Neural cell (in vitro differentiated cells): ENCODE measurements around the gene ZBTB21. TPM values are rescaled to one million over a fixed set of nuclear protein-coding genes. Genes with fewer than 3 reads are reported as not detected.

Source experiments
- H2AFZ ChIP-seq: fragments of 200-600, 300-800 bp; sonication (generic), shearing (Covaris generic); 2 replicates; pipeline ENCODE4 v1.6.0; 2014; ENCODE audit warnings: low read depth, mild to moderate bottlenecking, antibody characterized with exemption, low read length, moderate library complexity
- H3F3A ChIP-seq: fragments of 200-600 bp; shearing (Covaris generic); 2 replicates; pipeline ENCODE4 v1.6.1; 2016; ENCODE audit warnings: mild to moderate bottlenecking, moderate library complexity, mixed read lengths, antibody characterized with exemption, low read length; ENCODE audit not compliant: insufficient read depth, poor library complexity, severe bottlenecking
- H3K27ac ChIP-seq: fragments of 200-600, 300-800 bp; sonication (generic), shearing (Covaris generic); 2 replicates; pipeline ENCODE4 v1.5.1; 2014; ENCODE audit warnings: mild to moderate bottlenecking, low read length, moderate library complexity
- H3K27me3 ChIP-seq: fragments of 300-800, 200-600 bp; sonication (generic), shearing (Covaris generic); 2 replicates; pipeline ENCODE4 v1.6.0; 2014; ENCODE audit warnings: mild to moderate bottlenecking, low read depth, low read length, moderate library complexity; ENCODE audit not compliant: insufficient read depth
- H3K36me3 ChIP-seq: fragments of 300-800, 200-600 bp; sonication (generic), shearing (Covaris generic); 2 replicates; pipeline ENCODE4 v1.5.1; 2014; ENCODE audit warnings: mild to moderate bottlenecking, antibody characterized with exemption, low read length, moderate library complexity; ENCODE audit not compliant: insufficient read depth
- H3K4me2 ChIP-seq: fragments of 300-800, 200-600 bp; sonication (generic), shearing (Covaris generic); 2 replicates; pipeline ENCODE4 v1.6.0; 2014; ENCODE audit warnings: mild to moderate bottlenecking, low read length
- H3K4me3 ChIP-seq: fragments of 300-800, 200-600 bp; sonication (generic), shearing (Covaris generic); 2 replicates; pipeline ENCODE4 v1.5.1; 2014; ENCODE audit warnings: mild to moderate bottlenecking, low read length, moderate library complexity
- H3K79me2 ChIP-seq: fragments of 200-600 bp; shearing (Covaris generic); replicated peaks from 2 replicates; pipeline ENCODE4 v1.6.0; 2014; ENCODE audit warnings: mild to moderate bottlenecking, low read length, moderate library complexity; ENCODE audit not compliant: insufficient read depth
- H3K9ac ChIP-seq: fragments of 300-800, 200-600 bp; sonication (generic), shearing (Covaris generic); 2 replicates; pipeline ENCODE4 v1.6.1; 2016; ENCODE audit warnings: mild to moderate bottlenecking, low read length, mixed read lengths
- H3K9me2 ChIP-seq: fragments of 200-600 bp; shearing (Covaris generic); 2 replicates; pipeline ENCODE4 v1.6.1; 2016; ENCODE audit warnings: mild to moderate bottlenecking, low read length, mixed read lengths; ENCODE audit not compliant: insufficient read depth
- H3K9me3 ChIP-seq: fragments of 200-600, 300-800 bp; sonication (generic), shearing (Covaris generic); 2 replicates; pipeline ENCODE4 v1.6.1; 2016; ENCODE audit warnings: mild to moderate bottlenecking, mixed run types, low read length, moderate library complexity, mixed read lengths
- H4K20me1 ChIP-seq: fragments of 200-600 bp; shearing (Covaris generic); 2 replicates; pipeline ENCODE4 v1.6.1; 2016; ENCODE audit warnings: mild to moderate bottlenecking, mixed run types; ENCODE audit not compliant: insufficient read depth
- CTCF ChIP-seq: fragments of 450-650 bp; IDR thresholded peaks from 2 replicates; pipeline ENCODE4 v1.5.1; 2014; ENCODE audit warnings: antibody characterized with exemption, mild to moderate bottlenecking, moderate library complexity; ENCODE audit not compliant: poor library complexity, severe bottlenecking
- EP300 ChIP-seq: fragments of 450-650 bp; conservative IDR thresholded peaks from 2 replicates; pipeline ENCODE4 v1.6.1; 2014; ENCODE audit warnings: antibody characterized with exemption, mild to moderate bottlenecking, moderate library complexity; ENCODE audit not compliant: poor library complexity, severe bottlenecking
- EZH2 ChIP-seq: fragments of 200-600, 300-800 bp; shearing (Covaris generic), sonication (generic); IDR thresholded peaks from 2 replicates; pipeline ENCODE4 v1.6.1; 2014; ENCODE audit warnings: antibody characterized with exemption, low read length, borderline replicate concordance, mild to moderate bottlenecking; ENCODE audit not compliant: insufficient read depth, poor library complexity, severe bottlenecking
- MXI1 ChIP-seq: fragments of 450-650 bp; conservative IDR thresholded peaks from 2 replicates; pipeline ENCODE4 v1.6.1; 2014; ENCODE audit warnings: antibody characterized with exemption, mild to moderate bottlenecking; ENCODE audit not compliant: poor library complexity, severe bottlenecking
- POLR2AphosphoS5 ChIP-seq: IDR thresholded peaks from 2 replicates; pipeline ENCODE4 v1.6.1; 2012
- RAD21 ChIP-seq: fragments of 450-650 bp; conservative IDR thresholded peaks from 2 replicates; pipeline ENCODE4 v1.6.1; 2014; ENCODE audit warnings: antibody characterized with exemption, mild to moderate bottlenecking, moderate library complexity
- REST ChIP-seq: IDR thresholded peaks from 2 replicates; pipeline ENCODE4 v1.6.1; 2012; ENCODE audit warnings: borderline replicate concordance
- SMC3 ChIP-seq: fragments of 450-650 bp; conservative IDR thresholded peaks from 2 replicates; pipeline ENCODE4 v1.6.1; 2014; ENCODE audit warnings: antibody characterized with exemption, mild to moderate bottlenecking, moderate library complexity; ENCODE audit not compliant: poor library complexity
- TAF1 ChIP-seq: IDR thresholded peaks from 2 replicates; pipeline ENCODE4 v1.6.1; 2012; ENCODE audit warnings: low read depth
- polyA plus RNA-seq: library from polyadenylated mRNA; depleted of rRNA; stranded (reverse); fragments of >200 nt; gene quantifications from 2 replicates; pipeline ENCODE4 v1.2.3, GENCODE V29; 2014

Gene ZBTB21
- polyA plus RNA-seq, 1 donor from 2014 or later: 8.0 TPM

GRCh38 chr21:41952568-41953248, 57.5 kb downstream of the ZBTB21 start:
- no peak overlapping the region for H2AFZ ChIP-seq
- peaks cover 18% of the 10 kb centered on the region for H3K27me3 ChIP-seq
- H3K4me3 ChIP-seq: peak overlapping the region; percentile 53
- H3K9me2 ChIP-seq: no peaks in the 10 kb centered on the region
- H3K4me2 ChIP-seq: no peak overlapping the region
- H3F3A ChIP-seq: no peaks in the 10 kb centered on the region
- H3K79me2 ChIP-seq: no peaks in the 10 kb centered on the region
- no peaks in the 10 kb centered on the region for H3K9me3 ChIP-seq
- no peaks in the 10 kb centered on the region for H4K20me1 ChIP-seq
- H3K27ac ChIP-seq: no peak overlapping the region
- H3K36me3 ChIP-seq: no peaks in the 10 kb centered on the region
- H3K9ac ChIP-seq: peak overlapping the region; percentile 5
- TF ChIP-seq REST (no peak), RAD21 (no peak), EZH2 (no peak), CTCF (no peak), POLR2AphosphoS5 (no peak), TAF1 (no peak)

GRCh38 chr21:41951876-41952567, 58.1 kb downstream of the ZBTB21 start:
- Histone ChIP-seq H3K27me3 (peaks cover 18% of the 10 kb centered on the region), H3K9me2 (no peaks in the 10 kb centered on the region), H3K9me3 (no peaks in the 10 kb centered on the region), H3K4me3 (no peak overlapping the region), H3K27ac (no peak overlapping the region), H3K79me2 (no peaks in the 10 kb centered on the region), H4K20me1 (no peaks in the 10 kb centered on the region), H3F3A (no peaks in the 10 kb centered on the region), H3K9ac (no peak overlapping the region), H3K4me2 (no peak overlapping the region), H3K36me3 (no peaks in the 10 kb centered on the region), H2AFZ (no peak overlapping the region)
- no peak for TF ChIP-seq MXI1
- no peak for TF ChIP-seq RAD21
- TF ChIP-seq REST: no peak
- TF ChIP-seq CTCF: no peak
- TF ChIP-seq EP300: no peak
- no peak for TF ChIP-seq TAF1
- TF ChIP-seq EZH2: no peak
- TF ChIP-seq SMC3: no peak
- TF ChIP-seq POLR2AphosphoS5: no peak
